ENCODE measurements around the gene FAM83F.

GRCh38 chr22:39988386-39989114 lies 6.2 kb upstream of the FAM83F start:
- TF ChIP-seq, protein P1, sequence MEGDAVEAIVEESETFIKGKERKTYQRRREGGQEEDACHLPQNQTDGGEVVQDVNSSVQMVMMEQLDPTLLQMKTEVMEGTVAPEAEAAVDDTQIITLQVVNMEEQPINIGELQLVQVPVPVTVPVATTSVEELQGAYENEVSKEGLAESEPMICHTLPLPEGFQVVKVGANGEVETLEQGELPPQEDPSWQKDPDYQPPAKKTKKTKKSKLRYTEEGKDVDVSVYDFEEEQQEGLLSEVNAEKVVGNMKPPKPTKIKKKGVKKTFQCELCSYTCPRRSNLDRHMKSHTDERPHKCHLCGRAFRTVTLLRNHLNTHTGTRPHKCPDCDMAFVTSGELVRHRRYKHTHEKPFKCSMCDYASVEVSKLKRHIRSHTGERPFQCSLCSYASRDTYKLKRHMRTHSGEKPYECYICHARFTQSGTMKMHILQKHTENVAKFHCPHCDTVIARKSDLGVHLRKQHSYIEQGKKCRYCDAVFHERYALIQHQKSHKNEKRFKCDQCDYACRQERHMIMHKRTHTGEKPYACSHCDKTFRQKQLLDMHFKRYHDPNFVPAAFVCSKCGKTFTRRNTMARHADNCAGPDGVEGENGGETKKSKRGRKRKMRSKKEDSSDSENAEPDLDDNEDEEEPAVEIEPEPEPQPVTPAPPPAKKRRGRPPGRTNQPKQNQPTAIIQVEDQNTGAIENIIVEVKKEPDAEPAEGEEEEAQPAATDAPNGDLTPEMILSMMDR (conservative IDR thresholded peaks at IDR 0.05 in 1 of 2, IDR thresholded peaks at IDR 0.05 in 1 of 2; ENCODE audit: extremely low read depth in 1 of 2, insufficient read depth in 1 of 2, low read depth in 1 of 2, low read length in 2 of 2): no peak
- no peak for TF ChIP-seq EZH2 (IDR thresholded peaks at IDR 0.05; ENCODE audit: borderline replicate concordance, low read length)
